ENCODE results near the gene RGL1.

DNA sequence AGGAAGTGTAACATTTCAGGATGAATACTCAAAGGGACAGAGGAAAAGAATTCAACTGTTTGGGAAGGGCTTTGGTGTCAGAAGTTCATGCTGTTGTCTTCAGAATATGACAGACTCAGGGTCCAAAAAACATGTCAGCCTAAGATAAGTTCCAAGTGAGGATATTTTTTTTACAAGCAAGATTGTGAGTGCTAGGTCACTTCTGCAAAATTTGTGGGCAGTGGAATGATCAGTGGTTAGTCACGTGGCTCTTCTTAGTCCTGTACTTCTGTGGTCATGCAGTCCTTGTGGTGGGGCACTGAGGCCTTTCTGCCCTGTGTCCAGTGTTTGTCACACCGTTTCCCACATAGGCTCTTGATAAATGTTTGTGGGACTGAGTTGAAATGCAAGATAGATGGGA lies 5.2 kb downstream of the RGL1 start:
- no peak for TF ChIP-seq ARHGAP35 (IDR thresholded peaks at IDR 0.05; ENCODE audit: partially characterized antibody)
- no peak for TF ChIP-seq KLF6 (CRISPR knock-in tag; IDR thresholded peaks at IDR 0.05; ENCODE audit: borderline replicate concordance)

Data from K562 (cell line).